ENCODE measurements around the gene HIP1.
A peak's percentile ranks its signal among the peaks of the same experiment; 100 is the strongest.
"Not testable (repeated sequence)": the region's sequence is repeated elsewhere in the genome, so short reads cannot be mapped to it uniquely, and the experiment has no call there.

Gene HIP1

DNA sequence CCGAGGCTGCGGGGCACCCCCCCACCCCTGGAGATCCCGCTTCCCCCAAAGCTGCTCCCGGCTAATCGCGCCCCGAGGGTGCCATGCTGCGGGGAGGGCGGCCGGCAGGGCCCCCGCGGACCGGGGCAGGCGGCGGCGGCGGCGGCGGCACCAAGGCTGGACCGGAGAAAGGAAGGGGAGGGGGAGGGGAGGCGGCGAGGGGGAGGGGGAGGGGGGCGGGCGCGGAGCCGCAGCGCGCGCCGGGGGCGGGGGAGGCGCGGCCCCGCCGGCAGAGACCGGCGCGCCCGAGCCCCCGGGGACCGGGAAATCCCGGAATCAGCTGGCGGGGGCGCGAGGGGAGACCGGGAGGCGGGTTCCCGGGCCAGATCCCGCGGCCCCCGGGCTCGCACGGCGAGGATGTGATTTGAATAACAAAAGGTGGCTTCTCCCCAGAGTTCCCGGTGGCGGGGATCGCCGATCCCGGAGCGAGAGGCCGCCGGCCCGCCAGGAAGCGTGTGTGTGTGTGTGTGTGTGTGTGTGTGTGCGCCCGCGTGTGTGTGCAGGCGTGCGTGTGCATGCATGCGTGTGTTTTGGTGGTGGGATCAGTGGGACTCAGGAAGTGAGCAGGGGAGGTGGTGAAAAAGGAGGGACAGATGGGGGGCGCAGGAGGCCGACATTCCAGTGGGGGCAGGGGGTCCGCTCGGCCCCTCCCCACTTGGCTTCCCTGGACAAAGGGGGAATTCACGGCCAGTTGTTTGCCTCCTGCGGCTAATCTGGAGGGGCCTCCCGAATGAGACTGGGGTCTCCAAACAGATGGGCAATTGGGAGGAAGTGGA, 99.5 kb downstream of the HIP1 start:
- peak; percentile 30 for DNase-seq

GRCh38 chr7:75638594-75639070, 100.1 kb downstream of the HIP1 start:
- no peak for DNase-seq

- no peak for DNase-seq
These were observed 100.7 kb downstream of the HIP1 start for GRCh38 chr7:75637854-75638593.

GRCh38 chr7:75635036-75635435, 103.7 kb downstream of the HIP1 start:
- DNase-seq = no peak

GRCh38 chr7:75632587-75632986, 106.2 kb downstream of the HIP1 start:
- DNase-seq = not testable (repeated sequence)

- no peak for DNase-seq
These were observed 107.0 kb downstream of the HIP1 start for GRCh38 chr7:75631711-75632110.

DNA sequence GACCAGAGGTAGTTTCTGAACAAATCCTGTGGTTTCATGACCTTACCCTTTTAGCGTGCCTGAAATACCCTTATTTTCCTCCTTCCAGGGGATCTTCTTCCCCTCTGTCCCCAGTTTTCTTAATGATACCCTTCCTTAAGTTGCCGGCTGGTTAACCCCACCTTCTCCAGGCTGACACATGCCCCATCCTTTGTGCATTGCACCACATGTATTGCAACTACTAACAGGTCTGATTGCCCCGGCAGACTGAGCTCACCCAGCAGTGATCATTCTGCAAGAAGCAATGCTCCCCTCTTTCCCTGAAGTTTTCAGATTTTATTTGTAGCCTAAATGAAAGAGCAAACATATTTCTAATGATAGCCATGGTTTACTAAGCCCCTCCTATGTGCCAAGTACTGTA, 108.2 kb downstream of the HIP1 start:
- no peak for DNase-seq

DNA sequence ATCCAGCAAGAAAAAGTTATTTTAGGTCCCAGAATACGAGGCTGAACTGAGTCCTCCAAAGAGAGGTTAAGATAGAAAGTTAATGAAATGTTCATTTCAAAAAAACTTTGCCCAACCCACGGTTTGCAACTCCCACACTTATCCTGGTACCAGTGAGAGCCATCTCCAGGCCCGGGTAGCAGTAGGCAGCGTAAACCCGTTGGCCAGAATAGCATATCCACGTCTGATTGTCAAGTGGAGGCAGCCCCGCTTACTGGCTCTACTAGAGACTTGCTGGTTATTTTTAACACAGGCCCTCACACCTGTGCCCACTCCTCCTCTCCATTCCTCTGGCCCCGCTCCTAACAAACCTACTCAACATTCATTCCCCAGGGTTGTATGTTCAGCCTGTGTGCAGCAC, 109.7 kb downstream of the HIP1 start:
- no peak for DNase-seq

- DNase-seq = no peak
These were observed 110.7 kb downstream of the HIP1 start for GRCh38 chr7:75628055-75628454.

- DNase-seq = no peak
These were observed 111.8 kb downstream of the HIP1 start for GRCh38 chr7:75626954-75627353.

DNA sequence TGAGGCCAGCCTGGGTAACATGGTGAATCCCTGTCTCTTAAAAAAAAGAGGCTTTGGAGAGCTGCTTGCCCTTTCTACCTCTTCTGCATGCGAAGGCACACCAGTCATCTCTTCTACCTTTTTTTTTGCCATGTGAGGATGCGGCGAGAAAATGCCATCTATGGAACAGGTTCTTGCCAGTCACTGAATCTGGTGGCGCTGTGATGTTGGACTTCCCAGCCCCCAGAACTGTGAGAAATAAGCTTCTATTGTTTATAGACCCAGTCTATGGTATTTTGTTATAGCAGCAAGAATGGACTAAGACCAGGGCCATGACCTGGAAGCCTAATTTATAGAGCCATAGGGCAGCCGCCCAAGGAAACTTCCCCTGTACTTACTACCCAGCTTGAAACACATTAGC, 112.9 kb downstream of the HIP1 start:
- DNase-seq = no peak

GRCh38 chr7:75624134-75624832, 114.5 kb downstream of the HIP1 start:
- DNase-seq = no peak

GRCh38 chr7:75623390-75624133, 115.2 kb downstream of the HIP1 start:
- DNase-seq = no peak

DNA sequence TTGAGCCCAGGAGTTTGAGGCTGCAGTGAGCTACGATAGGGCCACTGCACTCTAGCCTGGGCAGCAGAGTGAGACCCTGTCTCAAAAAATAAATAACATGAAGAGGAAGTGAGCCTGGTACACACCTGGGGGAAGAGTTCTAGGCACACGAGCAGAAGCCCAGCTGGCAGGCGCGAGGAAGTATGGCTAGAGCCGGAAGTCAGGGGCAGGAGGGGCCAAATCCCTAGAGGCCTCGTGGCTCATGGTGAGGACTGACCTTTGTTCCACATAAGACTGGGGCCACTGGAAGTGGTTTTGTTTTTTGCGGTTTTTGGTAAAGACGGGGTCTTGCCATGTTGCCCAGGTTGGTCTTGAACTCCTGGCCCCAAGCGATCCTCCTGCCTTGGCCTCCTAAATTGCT, 117.6 kb downstream of the HIP1 start:
- no peak for DNase-seq

GRCh38 chr7:75619636-75620035, 119.1 kb downstream of the HIP1 start:
- no peak for DNase-seq

DNA sequence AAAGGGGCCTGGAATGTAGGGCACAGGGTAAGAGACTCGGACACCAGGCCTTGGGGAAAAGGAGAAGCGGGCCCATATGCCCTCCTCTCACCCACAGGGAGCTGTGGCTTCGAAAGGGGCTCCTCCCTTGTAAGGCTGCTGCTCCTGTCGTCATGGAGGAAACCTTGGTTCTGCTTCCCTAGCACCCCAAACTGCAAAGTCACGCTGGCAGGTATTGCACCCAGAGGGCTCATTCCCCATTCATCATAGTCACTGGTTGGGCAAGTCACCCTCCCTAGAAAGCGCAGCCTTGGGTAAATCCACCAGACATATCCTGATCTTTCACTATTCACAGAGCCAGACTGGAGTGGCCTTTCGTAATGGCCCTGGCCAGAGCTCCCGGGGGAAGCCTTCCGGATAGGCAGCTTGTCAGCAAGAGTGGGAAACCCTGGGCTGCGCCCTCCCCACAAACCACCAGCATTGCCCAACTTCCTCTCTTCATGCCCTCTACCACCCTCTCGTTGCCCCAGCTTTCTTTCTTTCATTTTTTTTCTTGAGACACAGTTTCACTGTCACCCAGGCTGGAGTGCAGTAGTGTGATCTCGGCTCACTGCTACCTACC, 121.0 kb downstream of the HIP1 start:
- DNase-seq = peak; percentile 31

GRCh38 chr7:75616421-75617167, 122.1 kb downstream of the HIP1 start:
- no peak for DNase-seq

- no peak for DNase-seq
These were observed 124.3 kb downstream of the HIP1 start for GRCh38 chr7:75614401-75614800.

DNA sequence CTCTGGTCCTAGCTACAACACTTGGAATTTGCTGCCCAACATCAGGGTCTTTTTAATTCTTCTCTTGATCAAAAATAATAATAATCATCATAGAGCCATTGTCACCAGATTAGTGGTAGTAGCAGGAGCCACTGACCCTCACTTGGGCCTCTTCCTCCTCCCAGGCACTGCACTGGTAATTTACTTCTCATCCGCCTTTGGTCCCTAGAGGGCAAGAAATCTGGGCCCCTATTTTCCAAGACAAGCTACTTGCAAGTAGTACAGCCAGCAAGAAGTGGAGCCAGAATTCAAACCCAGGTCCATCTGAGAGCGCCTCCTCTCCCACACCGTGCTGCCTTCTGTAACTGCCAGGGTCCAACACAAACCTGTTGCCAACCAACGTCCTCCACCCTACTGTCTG, 125.4 kb downstream of the HIP1 start:
- no peak for DNase-seq

DNA sequence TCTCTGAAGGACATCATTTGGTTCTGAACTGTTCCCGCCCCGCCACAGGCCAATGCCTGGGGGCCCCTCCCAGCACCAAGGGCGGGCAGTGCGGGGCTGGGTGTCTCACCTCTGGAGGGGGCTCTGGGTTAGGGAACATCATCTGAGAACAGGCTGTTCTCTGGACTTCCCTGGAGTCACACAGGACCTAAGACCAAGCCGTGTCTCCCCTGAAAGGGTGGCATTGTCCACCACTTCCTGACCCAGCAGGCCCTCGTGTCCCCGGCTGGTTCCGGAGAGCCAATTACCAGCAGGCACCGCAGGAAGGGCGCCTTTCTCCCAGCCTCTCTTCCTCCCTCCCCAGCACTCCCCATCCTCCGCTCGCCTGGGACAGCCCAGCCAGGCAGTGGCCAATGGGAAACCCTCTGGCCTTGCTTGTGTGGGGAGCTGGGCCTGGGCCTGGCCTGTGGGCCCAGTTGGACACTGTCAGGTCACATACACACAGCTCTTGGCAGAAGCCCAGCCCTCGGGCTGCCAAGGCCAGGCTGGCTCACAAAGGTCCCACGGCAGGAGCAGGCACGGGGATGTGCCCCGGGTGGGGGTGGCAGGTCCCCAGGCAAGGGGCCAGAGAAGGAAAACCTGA, 127.1 kb downstream of the HIP1 start:
- DNase-seq = no peak

- DNase-seq = not testable (repeated sequence)
These were observed 129.3 kb downstream of the HIP1 start for GRCh38 chr7:75609416-75609815.

Measured in central memory CD4-positive, alpha-beta T cell (primary cell).